ENCODE data around the gene RAD51B. TPM values are rescaled to one million over a fixed set of nuclear protein-coding genes. Genes with fewer than 3 reads are reported as not detected.
"Not testable (repeated sequence)": the region's sequence is repeated elsewhere in the genome, so short reads cannot be mapped to it uniquely, and the experiment has no call there.

Gene RAD51B
- total RNA-seq, 2 experiments from 2014 or later, result 27.4 to 31.6 TPM

DNA sequence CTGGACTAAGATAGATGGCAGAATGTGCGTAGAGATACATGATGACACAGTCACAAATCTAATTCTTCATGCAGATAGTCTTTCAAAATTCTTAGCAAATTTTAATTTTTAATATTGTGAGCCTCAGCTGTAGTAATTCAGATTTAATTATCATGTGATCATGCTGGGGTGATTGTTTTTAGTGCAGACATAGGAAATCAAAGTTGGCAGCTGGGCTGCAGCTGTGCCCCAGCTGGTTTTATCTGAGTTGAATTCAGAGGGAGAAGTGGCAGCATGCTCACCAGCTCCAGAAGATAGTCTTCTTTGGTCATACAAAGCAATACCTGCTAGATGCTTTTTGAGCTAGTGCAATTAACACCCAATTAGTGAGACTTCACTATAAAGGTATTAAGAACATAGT, 292.9 kb downstream of the RAD51B start:
- DNase-seq, result no peak
- H3K4me1 Mint-ChIP-seq, result peaks cover 13% of the 10 kb centered on the region
- H3K4me3 Mint-ChIP-seq, result no peak overlapping the region
- no peaks in the 10 kb centered on the region for H3K36me3 Mint-ChIP-seq
- no peak overlapping the region for H3K27ac Mint-ChIP-seq
- H3K9me3 Mint-ChIP-seq, result no peaks in the 10 kb centered on the region
- no peaks in the 10 kb centered on the region for H3K27me3 Mint-ChIP-seq

DNA sequence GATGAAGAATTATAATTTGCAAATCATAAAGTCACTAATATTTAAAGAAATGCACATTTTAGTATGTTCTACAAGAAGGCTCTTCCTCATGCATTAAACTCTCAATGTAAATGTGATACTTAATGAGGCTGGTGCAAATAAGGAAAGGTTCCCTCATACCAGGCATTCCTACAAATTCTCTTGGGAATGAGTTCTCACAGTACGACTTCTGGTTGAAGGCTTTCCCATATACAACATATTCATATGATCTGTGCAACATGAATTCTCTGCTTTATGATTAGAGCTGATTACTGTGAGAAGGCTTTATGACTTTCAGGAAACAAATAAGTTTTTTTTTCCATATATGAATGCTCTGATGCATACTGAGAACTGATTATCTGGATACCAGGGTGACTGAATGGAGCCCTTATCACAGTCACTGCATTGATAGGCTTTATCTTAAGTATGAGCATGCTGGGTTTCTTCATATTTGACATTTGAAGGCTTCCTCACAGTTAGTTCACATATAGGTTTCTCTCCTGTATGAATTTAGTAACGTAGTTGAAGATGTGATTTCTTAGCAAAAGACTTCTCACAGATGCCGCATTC, 293.9 kb downstream of the RAD51B start:
- Mint-ChIP-seq H3K27me3 (no peaks in the 10 kb centered on the region), H3K36me3 (no peaks in the 10 kb centered on the region), H3K4me1 (peaks cover 13% of the 10 kb centered on the region), H3K4me3 (no peak overlapping the region), H3K9me3 (no peaks in the 10 kb centered on the region), H3K27ac (no peak overlapping the region)
- DNase-seq, result no peak

DNA sequence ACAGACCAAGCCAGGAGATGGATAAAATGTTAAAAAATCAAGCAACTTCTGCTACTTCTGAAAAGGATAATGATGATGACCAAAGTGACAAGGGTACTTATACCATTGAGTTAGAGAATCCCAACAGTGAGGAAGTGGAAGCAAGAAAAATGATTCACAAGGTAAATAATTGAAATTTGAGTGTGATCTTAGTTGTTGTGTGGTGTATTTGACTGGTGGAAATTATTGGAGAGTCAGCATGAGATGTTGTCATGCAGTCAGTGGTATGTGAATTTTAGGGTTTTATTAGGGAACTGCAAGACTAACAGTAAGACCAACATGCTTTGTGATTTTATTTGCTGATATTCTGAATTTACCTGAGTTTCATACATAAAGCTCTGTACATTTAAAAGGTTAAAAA, 296.4 kb downstream of the RAD51B start:
- not testable (repeated sequence) for H3K27me3 Mint-ChIP-seq, H3K27ac Mint-ChIP-seq, H3K9me3 Mint-ChIP-seq, H3K4me1 Mint-ChIP-seq, H3K4me3 Mint-ChIP-seq, H3K36me3 Mint-ChIP-seq, DNase-seq

DNA sequence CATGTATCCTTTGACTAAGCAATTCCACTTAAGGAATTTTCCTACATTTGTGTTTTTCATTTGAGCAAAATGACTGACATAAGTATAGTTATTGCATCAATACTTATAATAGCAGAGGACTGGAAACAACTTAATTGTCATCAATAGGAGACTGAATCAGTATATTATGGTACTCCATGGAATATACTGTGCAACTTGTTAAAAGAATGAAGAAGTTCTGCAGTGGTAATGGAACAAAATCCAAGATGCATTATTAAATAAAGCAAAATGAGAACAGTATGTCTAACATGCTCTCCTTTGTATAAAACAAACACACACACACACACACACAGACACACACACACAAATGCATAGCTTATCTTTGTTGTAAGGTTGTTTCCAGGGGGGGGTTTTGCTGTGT, 303.1 kb downstream of the RAD51B start:
- DNase-seq, result no peak
- Mint-ChIP-seq H3K36me3 (peaks cover 5% of the 10 kb centered on the region), H3K27ac (no peak overlapping the region), H3K27me3 (no peaks in the 10 kb centered on the region), H3K4me3 (no peak overlapping the region), H3K9me3 (peaks cover 4% of the 10 kb centered on the region), H3K4me1 (no peaks in the 10 kb centered on the region)

DNA sequence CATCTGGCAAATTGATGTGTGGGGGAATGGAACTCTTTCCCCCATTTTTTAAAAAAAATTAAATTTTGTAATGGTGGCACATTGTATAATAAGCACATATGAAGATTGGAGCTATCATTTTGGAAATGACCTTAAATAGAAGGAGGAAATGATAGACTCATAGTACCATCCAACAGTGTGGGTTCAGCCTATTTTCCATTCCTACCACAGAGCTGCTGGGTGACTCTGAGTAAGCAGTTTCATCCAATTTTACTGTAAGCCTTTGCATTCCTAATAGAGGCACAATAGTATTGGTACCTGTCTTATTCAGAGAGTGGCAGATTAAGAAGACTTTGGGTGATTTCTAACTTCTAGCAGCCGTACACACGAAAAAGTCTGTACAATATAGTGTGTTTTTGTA, 304.5 kb downstream of the RAD51B start:
- no peak for DNase-seq
- Mint-ChIP-seq H3K27ac (no peak overlapping the region), H3K27me3 (no peaks in the 10 kb centered on the region), H3K36me3 (peaks cover 5% of the 10 kb centered on the region), H3K4me1 (no peaks in the 10 kb centered on the region), H3K4me3 (no peak overlapping the region), H3K9me3 (peaks cover 4% of the 10 kb centered on the region)

DNA sequence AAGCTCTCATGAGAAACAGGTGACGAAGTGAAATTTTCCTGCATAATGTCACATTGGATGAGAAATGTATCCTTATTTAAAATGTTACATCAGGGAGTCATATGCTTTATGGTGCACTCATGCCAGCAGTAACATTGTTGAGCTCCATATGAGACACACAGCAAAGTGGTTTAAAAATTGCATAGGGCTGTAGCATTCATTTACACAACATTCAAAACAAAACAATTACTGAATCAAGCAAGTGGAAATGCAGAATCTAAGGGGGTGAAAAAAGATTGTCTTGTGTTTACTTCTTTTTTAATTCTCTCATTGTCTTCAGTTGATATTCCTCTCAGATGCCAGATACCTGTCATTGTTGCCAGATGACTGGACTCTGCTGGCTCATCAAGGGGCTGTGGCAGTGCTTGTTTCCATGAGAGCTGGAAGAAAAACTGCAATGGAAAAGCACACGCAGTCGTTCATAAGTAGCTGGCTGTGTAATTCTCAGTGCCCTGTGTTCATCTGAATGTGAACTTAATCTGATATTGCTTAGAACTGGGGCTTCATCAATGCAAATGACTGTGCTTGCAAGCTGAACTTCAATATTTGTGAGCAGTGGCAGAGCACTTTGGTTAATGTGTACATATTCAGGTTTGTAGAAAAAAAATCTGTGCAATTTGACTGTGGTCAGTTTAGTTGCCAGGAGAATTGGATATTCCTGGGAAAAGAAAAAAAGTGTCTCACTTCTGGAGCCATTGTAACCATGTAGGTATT, 305.6 kb downstream of the RAD51B start:
- Mint-ChIP-seq H3K27me3 (no peaks in the 10 kb centered on the region), H3K9me3 (peaks cover 4% of the 10 kb centered on the region), H3K27ac (no peak overlapping the region), H3K4me1 (no peaks in the 10 kb centered on the region), H3K4me3 (no peak overlapping the region), H3K36me3 (peaks cover 5% of the 10 kb centered on the region)
- no peak for DNase-seq

DNA sequence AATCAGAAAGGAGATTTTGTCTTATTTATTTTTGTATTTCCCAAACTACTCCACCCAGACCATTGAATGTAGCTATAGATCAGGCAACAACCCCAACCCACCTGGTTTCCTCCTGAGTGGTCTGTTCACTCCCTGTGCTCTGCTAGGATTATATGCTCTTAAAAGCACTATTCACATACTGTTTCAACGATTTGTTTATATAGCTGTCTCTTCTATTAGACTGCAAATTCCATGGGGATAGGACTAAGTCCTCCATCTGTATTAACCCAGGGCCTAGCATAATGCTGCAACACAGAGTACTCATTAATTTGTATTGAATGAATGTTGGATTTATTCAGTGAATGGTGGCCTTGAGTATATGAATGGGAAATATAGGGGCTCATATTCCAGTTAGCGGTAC, 307.6 kb downstream of the RAD51B start:
- peaks cover 2% of the 10 kb centered on the region for H3K36me3 Mint-ChIP-seq
- H3K4me3 Mint-ChIP-seq, result no peak overlapping the region
- no peak for DNase-seq
- H3K27ac Mint-ChIP-seq, result no peak overlapping the region
- no peaks in the 10 kb centered on the region for H3K9me3 Mint-ChIP-seq
- H3K4me1 Mint-ChIP-seq, result no peaks in the 10 kb centered on the region
- no peaks in the 10 kb centered on the region for H3K27me3 Mint-ChIP-seq

DNA sequence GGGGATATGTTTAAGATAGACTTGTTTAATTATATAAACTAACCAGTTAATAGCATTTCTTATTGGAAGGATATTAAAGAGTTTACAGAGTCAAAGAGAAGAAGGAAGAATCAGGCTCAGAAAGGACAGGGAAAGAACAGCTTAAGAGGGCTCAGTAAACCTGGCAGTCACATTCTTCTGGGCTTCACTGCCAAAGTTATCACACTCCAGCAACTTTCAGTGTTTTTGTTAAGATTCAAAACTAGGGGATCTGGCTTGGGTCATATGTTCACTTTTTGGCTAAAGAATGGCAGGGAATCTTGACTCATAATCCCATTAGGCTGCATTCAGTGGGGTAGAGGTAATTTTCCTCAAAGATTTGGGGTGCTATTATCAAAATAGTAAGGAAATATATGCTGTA, 312.3 kb downstream of the RAD51B start:
- H3K27me3 Mint-ChIP-seq, result no peaks in the 10 kb centered on the region
- H3K36me3 Mint-ChIP-seq, result no peaks in the 10 kb centered on the region
- H3K9me3 Mint-ChIP-seq, result no peaks in the 10 kb centered on the region
- no peak overlapping the region for H3K4me3 Mint-ChIP-seq
- H3K4me1 Mint-ChIP-seq, result peaks cover 3% of the 10 kb centered on the region
- no peak overlapping the region for H3K27ac Mint-ChIP-seq
- no peak for DNase-seq

DNA sequence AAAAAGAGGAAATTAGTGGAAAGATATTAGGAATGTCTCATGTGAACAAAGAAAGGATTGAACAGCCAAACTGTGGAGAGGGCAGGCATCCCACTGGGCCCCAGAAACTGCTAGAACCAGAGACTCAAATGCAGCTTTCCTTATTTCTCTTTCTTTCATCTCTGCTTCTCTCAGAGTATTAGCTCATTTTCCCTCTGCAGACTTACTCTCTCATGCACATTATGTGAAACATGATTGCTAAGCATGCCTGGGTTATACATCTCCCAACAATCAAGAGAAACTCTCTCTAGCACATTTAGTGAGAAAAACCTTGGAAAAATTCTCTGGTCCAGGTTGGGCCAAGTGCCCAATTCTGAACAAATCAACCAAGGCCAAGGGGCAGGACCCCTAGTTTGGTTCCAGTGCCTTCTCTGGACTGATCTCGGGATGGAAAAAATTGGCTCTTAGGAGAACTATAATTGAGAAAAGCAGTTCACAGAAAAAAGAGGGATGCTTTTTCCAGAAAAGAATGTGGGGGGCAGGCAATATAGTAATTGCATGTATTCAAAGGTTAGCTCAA, 313.1 kb downstream of the RAD51B start:
- no peaks in the 10 kb centered on the region for H3K36me3 Mint-ChIP-seq
- H3K27ac Mint-ChIP-seq, result no peak overlapping the region
- H3K9me3 Mint-ChIP-seq, result no peaks in the 10 kb centered on the region
- DNase-seq, result no peak
- H3K4me1 Mint-ChIP-seq, result peaks cover 3% of the 10 kb centered on the region
- no peak overlapping the region for H3K4me3 Mint-ChIP-seq
- no peaks in the 10 kb centered on the region for H3K27me3 Mint-ChIP-seq

DNA sequence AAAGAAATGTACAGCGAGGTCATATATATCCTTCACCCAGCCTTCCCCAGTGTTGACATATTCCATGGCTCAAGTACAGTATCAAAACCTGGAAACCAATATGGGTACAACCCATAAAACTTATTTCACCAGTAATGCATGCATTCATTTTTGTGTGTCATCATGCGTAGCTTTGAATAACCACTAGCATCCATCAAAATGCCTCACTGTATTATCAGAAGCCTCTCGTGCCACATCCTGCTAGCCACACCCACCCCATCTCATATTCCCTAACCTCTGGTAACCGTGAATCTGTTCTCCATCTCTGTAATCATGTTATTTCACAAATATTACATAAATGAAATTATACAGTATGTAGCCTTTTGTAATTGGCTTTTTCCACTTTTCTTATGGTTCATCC, 314.3 kb downstream of the RAD51B start:
- Mint-ChIP-seq H3K4me3 (no peak overlapping the region), H3K4me1 (peaks cover 7% of the 10 kb centered on the region), H3K9me3 (no peaks in the 10 kb centered on the region), H3K27ac (no peak overlapping the region), H3K36me3 (no peaks in the 10 kb centered on the region), H3K27me3 (no peaks in the 10 kb centered on the region)
- no peak for DNase-seq

DNA sequence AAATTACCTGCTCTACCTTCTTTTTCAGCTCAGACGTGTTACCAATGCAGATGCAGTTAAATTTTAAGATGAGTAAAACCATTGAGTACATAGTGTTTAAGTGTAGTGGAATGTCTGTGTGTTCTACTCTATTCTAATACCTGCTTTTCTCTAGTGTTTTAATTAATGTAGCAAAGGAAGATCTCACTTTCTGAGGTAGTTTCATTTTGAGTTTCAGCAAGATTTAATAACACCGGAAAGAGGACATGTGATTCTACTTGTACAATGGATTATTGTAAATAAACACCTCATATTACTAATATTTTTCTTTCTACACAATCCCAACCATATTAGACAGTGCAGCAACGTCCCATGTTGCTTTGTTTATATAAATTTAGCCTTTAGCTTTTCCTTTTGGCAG, 315.4 kb downstream of the RAD51B start:
- DNase-seq, result no peak
- no peaks in the 10 kb centered on the region for H3K36me3 Mint-ChIP-seq
- H3K27me3 Mint-ChIP-seq, result no peaks in the 10 kb centered on the region
- H3K4me3 Mint-ChIP-seq, result no peak overlapping the region
- H3K9me3 Mint-ChIP-seq, result no peaks in the 10 kb centered on the region
- no peak overlapping the region for H3K27ac Mint-ChIP-seq
- H3K4me1 Mint-ChIP-seq, result peaks cover 7% of the 10 kb centered on the region

DNA sequence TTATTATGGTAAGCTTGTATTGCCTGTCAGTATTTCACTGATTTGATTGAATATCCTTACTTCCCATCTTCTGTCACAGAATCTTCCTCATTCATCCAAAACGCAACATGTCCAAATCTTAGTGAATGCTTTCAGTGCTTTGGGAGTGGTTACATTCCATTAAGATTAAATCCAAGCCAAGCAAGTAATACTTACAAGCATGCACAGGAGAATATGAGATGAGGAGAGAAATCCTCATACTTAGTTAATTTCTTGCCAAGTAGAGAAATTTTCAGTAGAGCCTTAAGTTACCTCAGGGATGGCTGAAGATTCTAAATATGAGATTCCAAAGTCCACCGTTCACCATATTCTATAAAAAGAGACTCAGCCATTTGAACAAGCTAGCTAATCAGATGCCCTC, 316.0 kb downstream of the RAD51B start:
- no peak overlapping the region for H3K4me3 Mint-ChIP-seq
- no peak overlapping the region for H3K27ac Mint-ChIP-seq
- no peaks in the 10 kb centered on the region for H3K9me3 Mint-ChIP-seq
- H3K27me3 Mint-ChIP-seq, result no peaks in the 10 kb centered on the region
- no peak for DNase-seq
- H3K36me3 Mint-ChIP-seq, result no peaks in the 10 kb centered on the region
- H3K4me1 Mint-ChIP-seq, result peaks cover 7% of the 10 kb centered on the region

DNA sequence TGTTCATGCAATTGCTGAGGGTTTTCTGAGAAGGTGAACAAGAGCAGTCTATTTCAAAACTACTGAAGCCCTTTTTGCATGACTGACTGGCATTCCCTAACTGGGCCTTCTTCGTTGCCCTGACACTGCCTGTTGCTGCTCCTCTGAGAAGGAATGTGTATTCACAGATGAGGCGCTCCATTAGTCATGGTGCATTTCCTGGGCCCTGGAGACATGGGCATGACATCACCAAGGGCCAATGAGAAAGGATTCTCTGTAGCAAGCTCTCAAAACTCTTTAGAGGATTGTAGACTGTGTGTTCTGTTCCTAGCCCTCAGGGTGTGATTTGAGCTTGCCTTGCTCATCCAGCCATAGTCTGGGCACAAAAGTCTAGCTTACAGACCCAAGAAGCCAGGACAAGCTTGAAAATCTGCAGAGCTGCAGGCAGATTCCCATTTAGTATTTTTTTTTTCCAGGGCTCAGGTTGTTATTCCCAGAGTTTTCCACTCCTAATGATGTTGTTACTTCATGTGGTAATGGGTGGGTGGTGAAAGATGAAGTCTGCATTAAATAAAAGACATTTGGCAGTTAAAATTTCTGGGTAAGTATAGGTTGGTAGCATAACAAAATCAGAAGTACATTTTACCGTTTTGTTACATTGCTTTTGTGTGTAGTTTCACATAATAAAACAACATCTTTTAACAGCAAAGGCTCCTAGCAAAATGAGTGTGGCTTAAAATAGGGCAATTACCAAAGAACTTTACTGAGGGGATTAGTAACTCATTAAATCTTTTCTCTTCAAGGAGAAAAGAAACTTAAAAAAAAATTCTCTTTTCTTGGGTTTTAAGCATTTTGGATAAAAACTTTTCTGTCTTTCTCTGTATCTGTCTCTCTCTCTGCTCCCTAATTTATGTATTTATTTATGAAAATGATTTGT, 318.4 kb downstream of the RAD51B start:
- no peak overlapping the region for H3K4me3 Mint-ChIP-seq

DNA sequence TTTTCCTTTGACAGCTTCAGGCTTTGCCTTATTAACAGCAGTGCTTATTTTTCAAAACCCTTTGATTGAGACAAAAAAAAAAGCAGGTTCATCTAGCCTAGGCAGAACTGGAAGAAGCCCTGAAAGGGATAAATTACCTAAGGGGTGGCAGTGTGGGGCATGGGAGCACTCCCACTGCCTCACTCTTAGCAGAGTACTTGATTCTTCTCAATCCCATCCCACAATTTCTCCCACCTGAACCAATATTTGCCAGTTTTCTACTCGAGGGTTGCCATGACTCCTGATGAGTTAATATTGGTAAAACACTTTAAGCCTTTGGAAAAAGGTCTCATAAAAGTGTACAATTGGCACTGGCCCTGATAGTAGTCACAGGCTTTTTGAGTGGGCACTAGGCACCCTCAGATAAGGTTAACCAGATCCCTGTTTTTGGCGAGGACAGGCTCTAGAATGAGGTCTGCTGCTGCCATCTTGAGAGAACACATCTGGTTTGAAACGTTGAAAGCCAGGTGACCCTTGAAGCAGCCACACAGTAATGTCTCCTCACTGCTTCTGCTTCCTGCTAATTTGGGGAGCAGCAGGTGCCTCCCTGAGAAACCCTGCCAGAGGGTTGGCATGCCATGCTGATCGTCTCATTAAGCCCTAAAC, 320.0 kb downstream of the RAD51B start:
- H3K4me1 Mint-ChIP-seq, result peaks cover 23% of the 10 kb centered on the region
- no peak for DNase-seq
- no peak overlapping the region for H3K4me3 Mint-ChIP-seq
- no peak overlapping the region for H3K27ac Mint-ChIP-seq
- no peaks in the 10 kb centered on the region for H3K27me3 Mint-ChIP-seq
- H3K9me3 Mint-ChIP-seq, result no peaks in the 10 kb centered on the region
- no peaks in the 10 kb centered on the region for H3K36me3 Mint-ChIP-seq

More for the DNA sequence above, 318.4 kb downstream of the RAD51B start:
- no peaks in the 10 kb centered on the region for H3K27me3 Mint-ChIP-seq
- H3K27ac Mint-ChIP-seq, result no peak overlapping the region
- H3K36me3 Mint-ChIP-seq, result no peaks in the 10 kb centered on the region
- peaks cover 9% of the 10 kb centered on the region for H3K4me1 Mint-ChIP-seq
- H3K9me3 Mint-ChIP-seq, result no peaks in the 10 kb centered on the region
- DNase-seq, result peak; percentile 3
